NCI-H748 (cell line): ENCODE data around the gene PLCB2.

Source experiments
- DNase-seq: peaks from one replicate; lab custom pipeline; 2025; ENCODE audit not compliant: unreplicated experiment; lab: John Stamatoyannopoulos, UW

Gene PLCB2

DNA sequence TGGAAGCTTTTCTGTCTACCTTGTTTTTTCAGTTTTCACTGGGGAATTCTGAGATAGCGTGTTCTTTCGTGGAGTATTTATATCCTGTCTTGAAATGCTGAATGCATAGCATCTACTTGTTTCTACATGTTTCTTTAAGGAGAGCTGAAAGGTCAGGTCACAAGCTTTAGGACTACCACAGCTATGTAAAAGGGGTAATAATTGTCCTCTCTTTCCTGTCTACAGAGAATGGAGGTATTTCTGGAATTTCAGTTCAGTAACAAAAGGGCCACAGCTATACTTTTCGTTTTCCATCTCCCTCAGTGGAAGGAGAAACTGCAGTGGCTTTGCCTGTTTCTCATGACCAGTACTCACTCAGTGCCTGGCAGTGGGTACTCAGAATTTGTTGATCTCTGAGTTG lies 20.4 kb upstream of the PLCB2 start:
- DNase-seq: no peak

DNA sequence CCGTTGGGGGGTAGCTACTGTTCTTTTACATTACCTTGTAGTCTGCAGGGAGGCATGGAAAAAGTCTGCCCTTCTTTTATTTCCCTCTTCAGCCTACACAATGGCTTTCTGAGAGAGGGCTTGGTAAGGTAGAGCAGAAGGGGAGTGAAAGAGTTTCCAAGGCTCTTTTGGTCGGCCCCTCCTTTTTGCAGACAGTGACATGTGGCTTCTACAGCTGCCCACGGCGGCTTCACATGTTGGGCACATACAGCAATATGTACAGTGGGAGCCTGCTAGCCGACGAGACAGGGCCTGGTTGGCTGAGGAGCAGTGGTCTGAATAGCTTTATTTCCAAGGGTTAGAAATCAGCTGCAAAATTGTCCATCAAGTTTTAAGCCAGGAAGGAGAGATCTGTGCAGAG lies 19.7 kb upstream of the PLCB2 start:
- DNase-seq: no peak

DNA sequence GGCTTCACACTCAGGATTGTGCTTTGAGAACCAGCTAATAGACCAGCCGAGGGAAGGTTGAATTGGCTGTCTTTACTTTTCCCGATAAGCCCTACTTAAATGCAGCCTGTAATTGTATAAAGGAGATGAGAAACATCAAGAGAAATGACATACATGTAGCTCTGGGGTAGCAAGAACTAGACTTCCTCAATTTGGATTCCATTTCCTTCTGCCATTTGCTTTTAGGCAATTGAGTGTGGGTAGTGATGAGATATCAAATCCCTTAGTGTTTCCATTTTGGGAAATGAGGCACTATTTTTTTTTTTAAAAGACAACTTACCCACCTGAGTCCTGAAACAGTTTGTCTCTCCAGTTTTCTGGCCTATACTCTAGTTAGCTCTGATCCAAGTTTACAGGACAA lies 18.0 kb upstream of the PLCB2 start:
- DNase-seq: no peak

DNA sequence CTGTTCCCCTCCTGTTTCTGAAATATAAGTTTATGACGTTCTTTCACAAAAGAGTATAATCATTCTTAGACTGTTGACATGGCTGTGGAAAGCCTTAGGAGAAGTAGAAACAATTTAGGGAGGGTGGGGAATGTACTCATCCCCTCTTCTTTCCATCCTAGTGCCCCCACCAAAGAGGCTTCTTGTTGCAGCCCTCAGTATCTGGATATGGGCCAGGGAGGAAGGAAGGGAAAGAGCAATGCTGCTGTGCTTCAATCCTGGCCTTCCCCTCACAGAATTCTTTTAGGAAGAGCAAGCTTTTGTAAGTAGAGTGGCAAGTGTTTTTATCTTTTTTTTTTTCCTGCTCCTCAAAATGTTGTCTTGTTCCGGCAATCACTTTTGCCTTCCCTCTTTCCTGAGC lies 17.5 kb upstream of the PLCB2 start:
- DNase-seq: no peak

DNA sequence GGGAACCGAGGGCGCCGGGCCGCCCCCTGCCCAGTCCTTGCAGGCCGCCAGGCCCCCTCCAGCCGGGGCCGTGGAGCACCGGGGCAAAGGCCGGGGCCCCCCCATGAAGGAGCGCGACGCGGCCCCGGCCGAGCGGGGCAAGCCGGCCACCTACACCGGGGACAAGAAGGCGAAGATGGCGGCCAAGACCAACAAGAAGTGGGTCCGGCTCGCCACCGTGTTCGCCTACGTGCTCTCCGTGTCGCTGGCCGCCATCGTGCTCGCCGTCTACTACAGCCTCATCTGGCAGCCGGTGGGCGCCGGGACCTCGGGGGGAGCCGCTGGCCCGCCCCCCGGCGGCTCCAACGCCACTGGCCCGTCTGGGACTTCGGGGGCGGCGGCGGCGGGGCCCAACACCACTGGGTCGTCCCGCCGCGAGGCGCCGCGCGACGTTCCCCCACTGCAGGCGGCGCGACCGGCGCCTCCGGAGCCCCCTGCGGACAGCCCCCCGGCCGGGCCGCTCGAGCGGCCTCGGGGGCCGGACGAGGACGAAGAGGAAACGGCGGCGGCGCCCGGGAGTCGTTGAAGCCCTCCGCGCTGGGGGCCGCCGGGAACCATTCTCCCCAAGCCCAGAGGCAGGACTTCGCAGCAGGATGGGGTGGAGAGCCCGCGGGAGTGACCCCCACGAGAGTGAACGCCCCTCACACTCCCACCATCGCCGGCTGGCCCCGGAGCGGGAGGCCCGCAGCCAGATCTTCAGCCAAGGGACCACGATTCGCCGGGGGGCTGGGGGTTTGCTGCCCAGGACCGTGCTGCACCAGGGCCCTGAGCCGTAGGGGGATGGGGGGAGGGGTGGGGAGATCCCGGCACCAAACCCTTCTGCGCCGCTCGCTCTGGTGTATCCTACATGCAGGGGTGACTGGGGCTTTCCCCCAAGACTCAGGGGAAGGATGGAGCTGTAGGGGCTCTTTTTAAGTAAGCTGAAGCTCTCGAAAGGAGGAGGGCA lies 16.5 kb upstream of the PLCB2 start:
- DNase-seq: peak; percentile 33

DNA sequence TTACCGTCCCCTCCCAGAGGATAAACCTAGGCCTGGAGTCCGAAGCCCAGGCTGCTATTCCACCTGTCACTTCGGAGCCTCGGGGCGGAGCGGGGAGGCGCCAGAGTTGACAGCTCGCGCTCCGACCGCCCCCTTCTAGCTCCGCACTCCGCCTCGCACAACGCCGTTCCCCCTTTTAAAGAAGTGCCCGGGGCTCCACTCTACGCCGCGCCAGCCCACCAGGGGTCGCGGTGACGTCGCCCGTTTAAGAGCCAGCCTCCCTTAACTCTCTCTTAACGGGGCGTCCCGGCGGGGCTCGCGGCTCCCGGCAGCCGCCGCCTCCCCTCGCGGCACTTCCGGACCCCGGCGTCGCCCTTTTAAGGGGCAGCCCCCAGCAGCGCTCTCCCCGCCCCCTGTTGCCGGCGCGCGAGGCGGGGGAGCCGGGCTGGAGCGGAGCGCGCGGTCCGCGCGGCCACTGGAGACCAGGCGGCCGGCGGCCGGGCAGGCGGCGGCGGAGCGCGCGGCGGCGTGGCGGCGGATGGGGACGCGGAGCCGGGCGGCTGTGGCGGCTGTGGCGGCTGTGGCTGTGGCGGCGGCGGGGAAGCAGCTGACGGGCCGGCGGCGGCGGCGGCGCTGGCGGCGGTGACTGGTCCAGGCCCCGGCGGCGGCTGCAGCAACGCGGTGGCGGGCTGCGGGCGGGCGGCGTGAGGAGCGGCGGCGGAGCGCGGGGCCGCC lies 15.7 kb upstream of the PLCB2 start, which contains the start of gene INAFM2:
TSS of gene INAFM2 (plus strand) at position 454 of the 714 bp plus-strand sequence. CDS start 364 bp downstream, outside the sequence.
- DNase-seq: peak; percentile 92

DNA sequence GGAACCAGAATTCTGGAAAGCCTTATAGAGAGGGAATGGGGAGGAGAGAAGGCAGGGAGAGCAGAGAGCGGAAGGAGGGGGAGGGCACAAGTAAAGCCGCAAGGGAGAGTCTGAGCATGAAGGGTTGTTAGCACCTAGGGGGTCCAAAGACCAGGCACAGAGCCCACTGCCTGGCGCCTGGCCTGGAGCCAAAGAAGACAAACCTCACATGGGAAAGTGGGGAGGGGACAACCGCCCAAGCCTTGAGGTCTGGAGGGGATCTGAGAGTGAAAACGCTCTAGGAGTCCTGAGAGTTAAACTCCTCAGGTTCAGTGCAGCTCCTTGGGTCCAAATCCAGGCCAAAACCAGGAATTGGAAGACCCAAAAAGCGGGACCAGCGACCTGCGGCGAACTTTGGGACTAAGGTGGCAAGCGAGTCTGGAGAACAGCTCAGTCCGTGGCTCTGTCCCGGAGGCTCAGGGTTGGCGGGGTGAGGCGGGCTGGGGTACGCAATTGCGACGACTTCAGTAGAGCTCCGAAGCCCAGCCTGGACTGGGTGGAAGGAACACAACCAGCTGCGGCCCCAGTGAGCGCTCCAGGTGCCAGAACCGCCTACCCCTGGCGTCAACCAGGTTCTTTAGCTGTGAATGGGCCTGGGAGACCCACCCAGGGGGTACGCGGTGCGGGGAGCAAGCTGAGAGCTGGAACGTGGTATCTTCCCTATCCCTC lies 14.9 kb upstream of the PLCB2 start:
- peak; percentile 14 for DNase-seq

DNA sequence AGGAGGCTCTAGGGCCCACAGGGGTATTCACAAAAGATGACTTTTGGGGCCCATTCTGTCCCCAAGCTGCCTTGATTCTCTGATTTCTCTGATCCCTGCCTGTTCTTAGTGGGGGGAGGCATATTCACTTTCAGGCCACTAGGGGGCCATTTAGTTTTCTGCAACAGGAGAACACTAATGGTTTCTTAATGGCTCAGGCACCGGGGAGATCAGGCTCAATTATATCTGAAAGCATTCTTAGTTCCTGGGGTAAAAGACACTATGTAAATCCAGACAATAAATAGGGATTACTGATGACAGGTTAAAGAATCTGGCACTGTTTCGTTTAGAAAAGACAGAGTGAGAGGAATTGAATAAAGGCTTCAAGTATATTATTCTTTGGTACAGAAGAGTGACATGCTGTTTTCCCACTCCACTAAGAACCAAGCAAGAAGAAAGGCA lies 13.2 kb upstream of the PLCB2 start:
- peak; percentile 76 for DNase-seq

DNA sequence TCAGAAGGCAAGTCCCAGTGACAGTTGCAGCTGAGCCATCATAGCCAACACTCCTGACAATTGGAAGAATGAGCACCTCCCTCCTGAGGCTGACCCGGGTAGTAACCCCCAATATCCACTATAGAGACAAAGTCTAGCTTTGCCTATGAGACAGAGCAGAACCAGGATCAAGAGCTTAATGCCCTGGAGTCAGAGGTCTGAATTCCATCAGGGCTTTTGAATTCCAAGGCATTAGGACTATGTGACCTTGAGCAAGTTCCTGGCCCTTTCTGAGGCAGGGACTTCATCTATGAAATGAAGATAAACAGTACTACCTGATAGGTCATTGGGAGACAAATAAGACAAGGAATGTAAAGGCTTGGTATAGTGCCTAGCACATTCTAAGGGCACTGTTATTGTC lies 12.7 kb upstream of the PLCB2 start:
- no peak for DNase-seq

DNA sequence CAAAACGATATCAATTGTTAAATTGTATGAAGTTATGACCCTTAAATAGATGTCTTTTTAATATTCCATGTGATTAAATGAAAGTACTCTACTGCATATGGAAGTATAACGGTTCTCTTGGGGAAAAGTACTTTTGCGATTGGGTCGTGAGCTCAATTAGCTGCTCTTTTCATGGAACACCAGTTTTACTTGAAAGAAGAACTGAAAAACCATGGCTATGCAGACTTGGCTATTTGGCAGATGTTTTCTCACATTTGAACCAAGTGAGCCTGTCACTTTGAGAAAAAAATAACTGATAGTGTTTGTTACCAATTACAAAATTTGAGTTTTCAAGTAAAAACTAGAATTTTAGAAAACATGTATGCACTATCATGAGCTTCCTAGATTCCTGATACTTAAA lies 9.8 kb upstream of the PLCB2 start:
- DNase-seq: no peak

DNA sequence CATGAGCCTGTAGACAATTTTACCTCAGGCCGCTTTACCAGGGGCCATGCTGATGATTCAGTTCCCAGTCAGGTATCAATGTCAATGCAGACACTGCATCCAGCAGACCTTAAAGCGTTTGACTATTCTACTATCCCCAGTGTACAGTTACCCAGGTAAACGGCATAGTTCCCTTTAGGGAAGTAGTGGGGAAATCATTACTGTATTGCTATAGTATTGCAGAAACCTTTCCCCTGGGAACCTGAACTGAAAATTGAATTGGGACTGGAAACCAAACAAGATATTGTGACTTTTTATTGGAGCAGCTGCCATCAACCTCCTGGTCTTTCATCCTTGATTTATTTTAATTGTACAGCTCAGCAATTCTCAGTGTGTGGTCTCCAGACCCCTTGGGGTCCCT lies 9.2 kb upstream of the PLCB2 start:
- no peak for DNase-seq

DNA sequence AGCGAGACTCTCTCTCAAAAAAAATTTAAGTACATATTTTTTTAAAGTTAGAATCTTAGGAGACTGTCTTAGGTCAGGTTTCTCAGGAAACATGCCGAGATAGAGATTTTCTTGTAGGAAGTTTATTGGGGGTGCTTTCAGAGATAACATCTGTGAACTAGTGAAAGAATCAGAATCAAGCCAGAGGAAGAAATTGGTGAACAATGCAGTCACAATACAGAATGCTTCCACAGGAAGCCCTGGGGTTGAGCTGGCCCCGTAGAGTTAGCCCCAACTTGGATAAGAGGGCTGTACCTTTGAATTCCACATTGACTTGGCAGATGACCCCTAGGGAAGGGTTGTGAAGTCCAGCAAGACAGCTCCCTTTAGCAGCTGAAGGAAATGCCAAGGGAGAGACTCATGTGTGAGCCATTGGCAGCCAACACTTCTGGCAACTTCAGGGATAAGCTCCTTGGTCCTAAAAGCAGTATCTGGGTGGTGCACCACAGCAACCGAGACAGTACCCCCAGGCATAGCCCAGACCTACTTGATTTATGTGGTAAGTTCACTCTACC lies 7.1 kb upstream of the PLCB2 start:
- DNase-seq: no peak

DNA sequence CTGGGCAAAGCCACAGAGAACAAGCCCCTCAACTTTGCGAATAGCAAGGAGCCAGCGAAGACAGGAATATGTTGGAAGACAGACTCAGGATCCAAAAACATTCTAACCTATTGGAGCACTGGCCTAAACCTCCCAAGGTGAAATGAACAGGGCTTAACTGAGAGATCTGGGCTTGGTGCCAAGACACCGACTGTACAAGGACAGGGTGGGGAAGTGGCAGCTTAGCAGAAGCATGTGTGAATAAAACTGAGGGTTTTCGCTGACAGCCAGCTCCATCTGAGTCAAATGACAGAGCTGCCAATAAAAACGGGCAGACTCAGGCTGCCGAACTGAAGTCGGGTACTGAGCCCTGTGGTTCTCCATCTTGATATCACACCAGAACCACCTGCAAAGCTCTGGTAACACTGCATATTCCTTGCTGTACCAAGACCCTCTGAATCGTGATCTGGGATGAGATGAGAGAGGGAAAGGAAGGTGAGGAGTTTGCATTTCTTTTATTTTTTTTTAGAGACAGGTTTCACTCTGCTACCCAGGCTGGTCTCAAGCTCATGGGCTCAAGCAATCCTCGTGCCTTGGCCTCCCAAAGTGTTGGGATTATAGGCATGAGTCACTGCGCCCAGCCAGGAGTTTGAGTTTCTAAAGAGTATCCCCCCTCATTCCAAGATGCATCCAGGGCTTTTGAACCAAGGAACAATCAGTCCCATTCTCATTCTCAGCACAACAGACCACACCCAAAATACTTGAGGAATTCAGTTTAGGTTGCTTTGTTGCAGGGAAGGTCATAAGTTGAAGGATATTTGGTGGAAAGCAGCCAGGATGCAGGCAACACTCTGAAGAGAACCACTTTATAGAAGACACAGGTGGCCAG lies 6.0 kb upstream of the PLCB2 start:
- peak; percentile 73 for DNase-seq

DNA sequence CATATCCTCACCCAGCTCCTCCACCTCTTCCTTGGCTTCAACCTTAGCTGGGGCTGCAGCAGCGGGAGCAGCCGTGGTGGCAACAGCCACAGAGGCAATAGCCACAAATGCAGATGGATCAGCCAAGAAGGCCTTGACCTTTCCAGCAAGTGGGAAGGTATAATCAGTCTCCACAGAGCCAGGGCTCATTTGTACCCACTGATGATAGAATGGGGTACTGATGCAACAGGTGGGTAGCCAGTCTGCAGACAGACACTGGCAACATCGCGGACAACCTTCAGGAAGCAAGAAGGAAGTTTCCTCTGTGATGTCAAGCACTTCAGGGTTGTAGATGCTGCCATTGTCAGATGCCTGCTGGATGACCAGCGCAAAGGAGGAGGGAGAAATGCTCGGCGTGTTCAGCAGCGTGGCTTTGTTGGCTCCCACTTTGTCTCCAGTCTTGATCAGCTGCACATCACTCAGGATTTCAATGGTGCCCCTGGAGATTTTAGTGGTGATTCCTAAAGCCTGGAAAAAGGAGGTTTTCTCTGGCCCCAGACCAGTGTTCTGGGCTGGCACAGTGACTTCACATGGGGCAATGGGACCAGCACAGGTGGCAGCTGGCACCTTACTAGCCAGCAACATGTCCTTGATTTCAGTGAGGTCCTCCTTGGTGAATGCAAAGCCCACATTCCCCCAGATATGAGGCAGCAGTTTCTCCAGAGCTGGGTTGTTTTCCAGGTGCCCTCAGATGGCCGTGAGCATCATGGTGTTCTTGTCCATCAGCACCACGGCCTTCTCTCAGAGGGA lies 4.8 kb upstream of the PLCB2 start:
- DNase-seq: no peak

DNA sequence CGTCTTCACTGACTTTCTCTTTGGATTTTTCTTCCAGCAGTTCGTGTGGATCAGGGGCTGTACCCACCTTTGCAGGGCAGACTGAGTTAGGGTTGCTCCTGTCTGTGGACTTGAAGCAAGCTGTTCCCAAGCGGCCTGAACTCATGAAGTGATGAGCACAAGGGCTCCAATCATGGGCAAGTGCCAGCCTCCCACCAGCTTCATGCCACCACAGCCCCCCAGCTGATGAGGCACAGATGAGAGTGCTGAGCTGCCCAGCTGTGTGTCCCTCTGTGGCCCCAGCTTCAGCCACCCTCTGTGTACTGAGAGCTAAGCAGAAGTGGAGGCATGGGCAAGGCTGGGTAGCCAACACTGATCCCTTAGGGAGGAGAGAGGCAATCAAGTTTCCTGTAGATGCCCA lies 3.3 kb upstream of the PLCB2 start:
- DNase-seq: no peak

DNA sequence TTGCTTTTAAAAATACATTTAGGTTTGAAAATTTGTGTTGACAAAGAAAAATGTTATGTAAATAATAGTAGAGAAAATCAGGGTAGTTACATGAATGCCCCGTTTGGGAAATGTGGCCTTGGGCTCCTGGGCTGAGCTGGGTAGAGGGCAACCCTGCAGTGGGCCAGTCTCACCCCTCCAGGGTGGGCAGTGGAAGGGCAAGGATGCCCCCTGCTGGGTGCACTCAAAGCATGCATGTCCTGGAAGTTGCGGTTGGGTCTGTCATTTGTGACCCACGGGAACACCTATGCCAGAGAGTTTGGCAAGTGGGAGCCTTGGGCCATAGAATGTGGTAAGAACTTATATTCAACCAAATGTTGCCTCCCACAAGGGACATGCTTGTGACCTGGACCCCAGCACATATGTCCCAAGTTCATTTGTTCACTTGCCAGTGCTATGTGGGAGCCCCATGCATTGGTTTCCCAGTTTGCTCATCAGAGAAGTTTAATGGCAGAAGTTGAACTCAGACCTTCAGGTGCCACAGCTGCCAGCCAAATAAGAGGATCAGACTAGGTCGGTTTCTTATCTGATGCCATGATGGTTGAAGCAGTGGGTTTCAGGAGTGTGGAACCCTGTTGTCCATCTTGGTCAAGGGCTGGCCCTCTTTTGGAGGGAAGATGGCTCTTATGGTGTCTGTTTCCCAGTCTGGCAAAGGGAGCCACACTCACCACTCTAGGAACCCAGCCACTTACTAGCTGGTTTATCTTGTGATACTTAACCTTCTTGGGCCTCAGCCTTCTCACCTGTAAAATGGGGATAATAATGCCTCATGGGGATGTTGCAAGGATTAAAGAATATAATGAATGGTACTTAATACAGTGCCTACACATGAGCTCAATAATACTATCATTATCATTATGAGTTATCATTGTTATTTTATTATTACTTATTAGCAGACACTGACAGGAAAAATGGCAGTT lies 2.5 kb upstream of the PLCB2 start:
- peak; percentile 17 for DNase-seq

DNA sequence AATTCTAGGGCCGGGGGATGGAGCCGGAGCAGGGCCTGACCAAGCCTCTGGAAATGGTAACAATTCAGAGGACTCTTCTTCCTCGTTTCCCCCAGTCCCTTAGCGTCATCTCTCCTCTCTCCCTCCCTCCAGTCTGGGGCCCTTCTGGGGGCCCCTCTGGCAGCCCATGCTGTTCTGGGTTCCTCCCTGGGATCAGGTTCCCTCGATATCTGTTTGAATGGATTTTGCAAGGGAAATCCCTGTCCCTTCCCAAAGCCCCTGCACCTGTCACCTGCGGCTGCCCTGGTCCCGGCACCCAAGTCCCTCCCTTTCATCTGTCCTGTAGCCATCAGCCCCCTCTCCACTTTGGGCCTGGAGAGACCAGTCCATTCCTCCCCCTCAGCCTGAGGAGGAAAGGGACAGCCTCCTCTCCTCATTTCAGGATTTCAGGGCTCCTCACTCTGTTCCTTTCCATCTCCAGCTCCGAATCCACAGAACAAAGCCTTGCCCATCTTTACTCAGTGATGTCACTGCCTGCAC lies 1.7 kb upstream of the PLCB2 start:
- no peak for DNase-seq

DNA sequence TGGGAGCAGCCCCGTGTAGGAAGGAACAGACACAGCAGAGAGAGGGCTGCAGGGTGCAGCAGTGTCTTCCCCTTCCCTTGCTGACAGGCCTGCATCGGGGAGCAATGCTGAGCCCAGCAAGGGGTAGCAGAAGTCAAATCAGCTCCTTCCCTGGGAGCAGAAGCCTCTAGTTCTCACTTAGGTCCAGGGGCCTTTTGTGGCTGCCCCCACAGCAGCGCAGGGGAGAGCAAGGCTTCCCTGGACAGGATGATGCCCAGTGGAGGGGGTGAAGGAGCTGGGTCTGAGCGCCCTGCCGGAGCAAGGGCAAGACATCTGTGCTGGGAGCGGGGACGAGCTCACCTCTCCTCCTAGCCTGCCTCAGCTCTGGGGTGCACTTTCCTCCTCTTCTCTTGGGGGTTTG lies 827 bp downstream of the PLCB2 start:
- no peak for DNase-seq
